ENCODE results near the gene FZD1.

DNA sequence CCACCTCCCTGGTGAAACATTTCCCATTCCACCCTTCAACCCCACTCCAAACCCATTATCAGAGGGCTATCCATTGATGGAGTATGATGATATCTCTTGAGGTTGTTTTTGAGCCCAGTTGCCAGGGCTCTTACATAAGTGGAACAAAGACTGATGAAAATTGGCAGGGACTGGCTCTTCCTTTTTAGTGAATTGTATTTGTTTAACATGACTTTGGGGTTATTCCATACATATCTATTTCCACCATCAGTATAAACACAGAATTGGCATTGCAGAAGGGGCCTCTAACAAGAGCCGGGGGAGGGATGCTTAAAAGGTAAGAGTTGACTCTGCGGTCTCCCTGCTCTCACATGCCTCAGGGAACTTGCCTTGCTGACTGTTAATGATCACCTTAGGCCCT, 28.9 kb downstream of the FZD1 start:
- TF ChIP-seq, protein P1, sequence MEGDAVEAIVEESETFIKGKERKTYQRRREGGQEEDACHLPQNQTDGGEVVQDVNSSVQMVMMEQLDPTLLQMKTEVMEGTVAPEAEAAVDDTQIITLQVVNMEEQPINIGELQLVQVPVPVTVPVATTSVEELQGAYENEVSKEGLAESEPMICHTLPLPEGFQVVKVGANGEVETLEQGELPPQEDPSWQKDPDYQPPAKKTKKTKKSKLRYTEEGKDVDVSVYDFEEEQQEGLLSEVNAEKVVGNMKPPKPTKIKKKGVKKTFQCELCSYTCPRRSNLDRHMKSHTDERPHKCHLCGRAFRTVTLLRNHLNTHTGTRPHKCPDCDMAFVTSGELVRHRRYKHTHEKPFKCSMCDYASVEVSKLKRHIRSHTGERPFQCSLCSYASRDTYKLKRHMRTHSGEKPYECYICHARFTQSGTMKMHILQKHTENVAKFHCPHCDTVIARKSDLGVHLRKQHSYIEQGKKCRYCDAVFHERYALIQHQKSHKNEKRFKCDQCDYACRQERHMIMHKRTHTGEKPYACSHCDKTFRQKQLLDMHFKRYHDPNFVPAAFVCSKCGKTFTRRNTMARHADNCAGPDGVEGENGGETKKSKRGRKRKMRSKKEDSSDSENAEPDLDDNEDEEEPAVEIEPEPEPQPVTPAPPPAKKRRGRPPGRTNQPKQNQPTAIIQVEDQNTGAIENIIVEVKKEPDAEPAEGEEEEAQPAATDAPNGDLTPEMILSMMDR (IDR thresholded peaks at IDR 0.05): no peak
- no peak for TF ChIP-seq EZH2phosphoT487 (IDR thresholded peaks at IDR 0.05)

All from neural progenitor cell (in vitro differentiated cells).